A549 (cell line): ENCODE measurements around the gene MYLK. TPM values are rescaled to one million over a fixed set of nuclear protein-coding genes. Genes with fewer than 3 reads are reported as not detected.

ENCODE experiments used
- ATAC-seq, 2 experiments: fragments of 200-7000 bp in 1 of 2; fragments of >200 bp in 1 of 2; cut with Nextera tagmentation in 1 of 2; cut with Tn5 transposase in 1 of 2; 3 replicates each; pipeline versions ENCODE4 v1.8.0 to v1.9.1; 2018 to 2020; ENCODE audit warnings: mild to moderate bottlenecking in 1 of 2, moderate library complexity in 1 of 2
- CTCF ChIA-PET: fragments of 300-600 bp; sonication (Branson Sonifier 250); formaldehyde crosslinking; extraction: SDS; loops from one replicate; lab custom pipeline; 2021; ENCODE audit warnings: antibody characterized with exemption, inconsistent platforms; lab: Yijun Ruan, JAX
- POLR2A ChIA-PET: fragments of 350-600 bp; formaldehyde crosslinking; extraction: SDS; loops from one replicate; lab custom pipeline; 2021; ENCODE audit warnings: antibody characterized with exemption, inconsistent platforms; lab: Yijun Ruan, JAX
- DNase-seq, 2 experiments: peaks; one replicate each; pipeline versions ENCODE4 v3.0.0 to v3.0.0-alpha.2; 2011 to 2016; ENCODE audit warnings: low read depth in 1 of 2, low spot score in 1 of 2
- FAIRE-seq: peaks from 2 replicates; lab custom pipeline; 2011; peaks lifted over from hg19 to GRCh38; lab: Jason Lieb, UNC
- H3K27ac ChIP-seq, 2 experiments: fragments of >200 bp; sonication (Bioruptor Twin); formaldehyde crosslinking; 3 replicates each; pipeline ENCODE4 v1.5.1; 2016 to 2017
- H3K4me1 ChIP-seq: fragments of >200 bp; sonication (Bioruptor Twin); formaldehyde crosslinking; 3 replicates; pipeline ENCODE4 v1.6.1; 2016
- H3K4me2 ChIP-seq: fragments of >200 bp; sonication (Bioruptor Twin); formaldehyde crosslinking; 3 replicates; pipeline ENCODE4 v1.6.1; 2016
- H3K4me3 ChIP-seq: fragments of >200 bp; sonication (Bioruptor Twin); formaldehyde crosslinking; 3 replicates; pipeline ENCODE4 v1.5.1; 2016
- H3K9me3 ChIP-seq: fragments of >200 bp; sonication (Bioruptor Twin); formaldehyde crosslinking; 3 replicates; pipeline ENCODE4 v1.6.1; 2016
- BCL3 ChIP-seq: fragments of >200 bp; sonication (Bioruptor Twin); formaldehyde crosslinking; IDR thresholded peaks from 3 replicates; pipeline ENCODE4 v1.6.1; 2016
- BHLHE40 ChIP-seq: IDR thresholded peaks from 2 replicates; pipeline ENCODE4 v1.6.1; 2012; ENCODE audit warnings: low read depth, low read length, inconsistent platforms
- CBX2 ChIP-seq: fragments of 200-600 bp; sonication (generic); IDR thresholded peaks from 2 replicates; pipeline ENCODE4 v1.6.1; 2016; ENCODE audit warnings: low read depth, mild to moderate bottlenecking, borderline replicate concordance
- CTCF ChIP-seq: fragments of >200 bp; sonication (Bioruptor Twin); formaldehyde crosslinking; IDR thresholded peaks from 3 replicates; pipeline ENCODE4 v1.5.1; 2016
- E2F6 ChIP-seq: IDR thresholded peaks from 2 replicates; pipeline ENCODE4 v1.6.1; 2012; ENCODE audit warnings: low read depth, borderline replicate concordance
- EP300 ChIP-seq, 2 experiments: fragments of >200 bp; sonication (Bioruptor Twin); formaldehyde crosslinking; IDR thresholded peaks; 2 replicates in 1 of 2; 3 replicates in 1 of 2; pipeline ENCODE4 v1.6.1; 2016 to 2017
- FOXS1 ChIP-seq: fragments of 250-450 bp; sonication (Bioruptor Pico); IDR thresholded peaks from 2 replicates; pipeline ENCODE4 v1.5.0; 2020; ENCODE audit warnings: mild to moderate bottlenecking, moderate library complexity
- HDAC2 ChIP-seq: fragments of 200-600 bp; sonication (generic); IDR thresholded peaks from 2 replicates; pipeline ENCODE4 v1.6.1; 2016
- HMGXB4 ChIP-seq: fragments of 250-450 bp; sonication (Bioruptor Pico); IDR thresholded peaks from 2 replicates; pipeline ENCODE4 v1.5.0; 2021; ENCODE audit warnings: mild to moderate bottlenecking, moderate library complexity, borderline replicate concordance
- HOXB13 ChIP-seq: fragments of 250-450 bp; sonication (Bioruptor Pico); IDR thresholded peaks from 2 replicates; pipeline ENCODE4 v1.5.0; 2020; ENCODE audit warnings: low read depth, mild to moderate bottlenecking, moderate library complexity
- MAFK ChIP-seq: fragments of 450-650 bp; IDR thresholded peaks from 2 replicates; pipeline ENCODE4 v1.6.1; 2014; ENCODE audit not compliant: partially characterized antibody
- MAZ ChIP-seq: fragments of 150-350 bp; IDR thresholded peaks from 2 replicates; pipeline ENCODE4 v1.6.1; 2014; ENCODE audit warnings: antibody characterized with exemption, low read depth, low read length, borderline replicate concordance
- MYC ChIP-seq: IDR thresholded peaks from 2 replicates; pipeline ENCODE4 v1.6.1; 2012; ENCODE audit warnings: mild to moderate bottlenecking, inconsistent platforms, low read length, improper control_type of control experiment, borderline replicate concordance
- NPAS2 ChIP-seq: fragments of 250-450 bp; sonication (Bioruptor Pico); IDR thresholded peaks from 2 replicates; pipeline ENCODE4 v1.8.0; 2022; ENCODE audit warnings: mild to moderate bottlenecking, moderate library complexity, borderline replicate concordance
- NR3C1 ChIP-seq: fragments of >200 bp; sonication (Bioruptor Twin); formaldehyde crosslinking; IDR thresholded peaks from 3 replicates; pipeline ENCODE4 v1.6.1; 2017
- PBX3 ChIP-seq: IDR thresholded peaks from 2 replicates; pipeline ENCODE4 v1.6.1; 2012
- POLR2AphosphoS2 ChIP-seq: conservative IDR thresholded peaks from 2 replicates; pipeline ENCODE4 v1.6.1; 2012; ENCODE audit warnings: low read length, improper control_type of control experiment, inconsistent platforms
- RCOR1 ChIP-seq: fragments of 150-350 bp; IDR thresholded peaks from 2 replicates; pipeline ENCODE4 v1.6.1; 2014; ENCODE audit warnings: antibody characterized with exemption, low read length, low read depth
- RFX5 ChIP-seq: fragments of 450-650 bp; IDR thresholded peaks from 2 replicates; pipeline ENCODE4 v1.7.1; 2014; ENCODE audit warnings: antibody characterized with exemption, mild to moderate bottlenecking, moderate library complexity
- USF2 ChIP-seq: fragments of 450-650 bp; IDR thresholded peaks from 2 replicates; pipeline ENCODE4 v1.6.1; 2014; ENCODE audit warnings: antibody characterized with exemption
- ZSCAN20 ChIP-seq: fragments of 250-450 bp; sonication (Bioruptor Pico); IDR thresholded peaks from 2 replicates; pipeline ENCODE4 v1.8.0; 2022; ENCODE audit warnings: mild to moderate bottlenecking, moderate library complexity
- WGBS: methylation state at CpG from one replicate; pipeline ENCODE4 v1.1.6; 2017; ENCODE audit errors: missing lambda C conversion rate; 5-methylcytosine and 5-hydroxymethylcytosine counted together
- polyA plus RNA-seq, 4 experiments: library from polyadenylated mRNA; depleted of rRNA in 3 of 4; stranded (reverse); fragments of >200 nt; fragmentation: RNase III in 1 of 4; extraction: RNeasy Plus Mini Kit Qiagen cat#74134 plus additional on column Dnase treatment in 1 of 4; gene quantifications; 2 replicates in 3 of 4; 3 replicates in 1 of 4; pipeline ENCODE4 v1.2.3, GENCODE V29; 2011 to 2017

Gene MYLK
- polyA plus RNA-seq, 2 of the 4 experiments (the other 2 are of a cell fraction), result 16.9 to 17.4 TPM

GRCh38 chr3:123728014-123728413 is 156.1 kb downstream of the MYLK start:
- FAIRE-seq, result peak; percentile 54
- CTCF ChIA-PET, result interaction anchor here (0.7 to 9.7 kb wide), 5 partner anchors 9 to 157 kb away, joined by 4 to 100 read pairs (median 13); partner anchors contain the start of gene MYLK

GRCh38 chr3:123725652-123726400 is 158.3 kb downstream of the MYLK start:
- TF ChIP-seq RCOR1, result no peak
- no peak for TF ChIP-seq FOXS1
- TF ChIP-seq HMGXB4 (CRISPR knock-in tag), result no peak
- TF ChIP-seq NPAS2 (CRISPR knock-in tag), result no peak
- no peak for TF ChIP-seq BHLHE40
- TF ChIP-seq CTCF, result no peak
- TF ChIP-seq E2F6, result no peak
- no peak for TF ChIP-seq HDAC2
- no peak for TF ChIP-seq CBX2
- TF ChIP-seq POLR2AphosphoS2, result no peak
- TF ChIP-seq MAFK, result no peak
- TF ChIP-seq NR3C1, result no peak
- TF ChIP-seq USF2, result no peak
- no peak for TF ChIP-seq ZSCAN20 (CRISPR knock-in tag)
- TF ChIP-seq BCL3, result no peak
- CTCF ChIA-PET, result interaction anchor here (1.1 to 9.7 kb wide), 4 partner anchors 26 to 152 kb away, joined by 4 to 100 read pairs (median 24); no protein-coding TSS in a partner anchor
- FAIRE-seq, result no peak
- H3K4me1 ChIP-seq, result peaks cover 18% of the 10 kb centered on the region; the same call in 2 of the 3 replicates
- no peak overlapping the region for H3K4me3 ChIP-seq
- H3K27ac ChIP-seq, result peak overlapping the region in 1 of 2 experiments; percentile 23; a peak in 2 of 6 replicates
- no peaks in the 10 kb centered on the region for H3K9me3 ChIP-seq
- H3K4me2 ChIP-seq, result no peak overlapping the region
- POLR2A ChIA-PET, result no interaction called here
- ATAC-seq, result peak; percentile 75 to 77
- DNase-seq, result peak in 1 of 2 experiments; percentile 34
- WGBS, result 90% methylated on average over 10 of the region's 11 CpGs

More at GRCh38 chr3:123728014-123728413, 156.1 kb downstream of the MYLK start:
- TF ChIP-seq MAZ (no peak), BHLHE40 (no peak), RFX5 (no peak), EP300 (IDR thresholded peaks at IDR 0.05) (no peak), MYC (no peak), PBX3 (no peak), POLR2AphosphoS2 (no peak), HOXB13 (CRISPR knock-in tag) (no peak)
- DNase-seq, result no peak
- WGBS, result 53% methylated on average over 2 of the region's 2 CpGs
- H3K9me3 ChIP-seq, result no peaks in the 10 kb centered on the region
- H3K4me3 ChIP-seq, result no peak overlapping the region
- peak overlapping the region; percentile 13; the same call in 1 of the 3 replicates for H3K4me2 ChIP-seq
- POLR2A ChIA-PET, result no interaction called here
- peak overlapping the region in 1 of 2 experiments; percentile 33; a peak in 1 of 6 replicates for H3K27ac ChIP-seq
- H3K4me1 ChIP-seq, result peaks cover 39% of the 10 kb centered on the region
- no peak for ATAC-seq
